ENCODE measurements around the gene PHLPP1. TPM values are rescaled to one million over a fixed set of nuclear protein-coding genes. Genes with fewer than 3 reads are reported as not detected.

Gene PHLPP1
- total and polyA plus RNA-seq, 2 experiments from 2014 or later, result 15.7 to 73.6 TPM

DNA sequence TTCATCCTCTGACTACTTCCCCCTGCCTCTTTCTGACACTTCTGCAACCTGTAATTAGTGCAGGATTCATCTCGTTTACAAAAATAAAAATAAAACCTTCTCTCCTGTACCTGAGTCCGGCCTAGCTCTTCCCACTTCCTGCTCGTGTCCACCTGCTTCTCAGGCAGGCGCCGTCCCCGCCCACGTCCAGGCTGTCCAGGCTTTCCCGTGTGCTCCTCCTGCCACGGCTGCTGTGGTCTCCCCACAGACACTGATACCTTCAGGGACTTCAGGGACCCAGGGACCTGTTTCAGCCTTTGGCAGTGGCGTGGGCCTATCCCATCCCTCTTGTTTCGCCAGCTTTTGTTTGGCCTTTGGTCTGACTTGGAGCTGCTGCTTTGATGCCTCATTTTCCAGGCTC, 272.5 kb downstream of the PHLPP1 start:
- no peaks in the 10 kb centered on the region for H3K79me2 ChIP-seq (replicated peaks; ENCODE audit: insufficient read depth)
- no peak for TF ChIP-seq ETS1 (IDR thresholded peaks at IDR 0.05)
- no peak for TF ChIP-seq JUNB (IDR thresholded peaks at IDR 0.05; ENCODE audit: unreplicated experiment)
- no peak for TF ChIP-seq CREB1 (CRISPR knock-in tag; IDR thresholded peaks at IDR 0.05; ENCODE audit: low read depth)
- TF ChIP-seq NANOG (IDR thresholded peaks at IDR 0.05; ENCODE audit: borderline replicate concordance), result no peak
- TF ChIP-seq, protein P1, sequence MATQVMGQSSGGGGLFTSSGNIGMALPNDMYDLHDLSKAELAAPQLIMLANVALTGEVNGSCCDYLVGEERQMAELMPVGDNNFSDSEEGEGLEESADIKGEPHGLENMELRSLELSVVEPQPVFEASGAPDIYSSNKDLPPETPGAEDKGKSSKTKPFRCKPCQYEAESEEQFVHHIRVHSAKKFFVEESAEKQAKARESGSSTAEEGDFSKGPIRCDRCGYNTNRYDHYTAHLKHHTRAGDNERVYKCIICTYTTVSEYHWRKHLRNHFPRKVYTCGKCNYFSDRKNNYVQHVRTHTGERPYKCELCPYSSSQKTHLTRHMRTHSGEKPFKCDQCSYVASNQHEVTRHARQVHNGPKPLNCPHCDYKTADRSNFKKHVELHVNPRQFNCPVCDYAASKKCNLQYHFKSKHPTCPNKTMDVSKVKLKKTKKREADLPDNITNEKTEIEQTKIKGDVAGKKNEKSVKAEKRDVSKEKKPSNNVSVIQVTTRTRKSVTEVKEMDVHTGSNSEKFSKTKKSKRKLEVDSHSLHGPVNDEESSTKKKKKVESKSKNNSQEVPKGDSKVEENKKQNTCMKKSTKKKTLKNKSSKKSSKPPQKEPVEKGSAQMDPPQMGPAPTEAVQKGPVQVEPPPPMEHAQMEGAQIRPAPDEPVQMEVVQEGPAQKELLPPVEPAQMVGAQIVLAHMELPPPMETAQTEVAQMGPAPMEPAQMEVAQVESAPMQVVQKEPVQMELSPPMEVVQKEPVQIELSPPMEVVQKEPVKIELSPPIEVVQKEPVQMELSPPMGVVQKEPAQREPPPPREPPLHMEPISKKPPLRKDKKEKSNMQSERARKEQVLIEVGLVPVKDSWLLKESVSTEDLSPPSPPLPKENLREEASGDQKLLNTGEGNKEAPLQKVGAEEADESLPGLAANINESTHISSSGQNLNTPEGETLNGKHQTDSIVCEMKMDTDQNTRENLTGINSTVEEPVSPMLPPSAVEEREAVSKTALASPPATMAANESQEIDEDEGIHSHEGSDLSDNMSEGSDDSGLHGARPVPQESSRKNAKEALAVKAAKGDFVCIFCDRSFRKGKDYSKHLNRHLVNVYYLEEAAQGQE (IDR thresholded peaks at IDR 0.05; ENCODE audit: unreplicated experiment), result no peak
- no peak for TF ChIP-seq ZNF114 (CRISPR knock-in tag; IDR thresholded peaks at IDR 0.05)
- TF ChIP-seq STAT1 (IDR thresholded peaks at IDR 0.05; ENCODE audit: unreplicated experiment), result no peak
- H3K9me2 ChIP-seq (ENCODE audit: insufficient read depth), result no peaks in the 10 kb centered on the region
- no peaks in the 10 kb centered on the region for H3F3A ChIP-seq (replicated peaks; ENCODE audit: low read depth)
- Mint-ChIP-seq H3K36me3 (ENCODE audit: low read depth) (peaks cover 8% of the 10 kb centered on the region; the same call in 2 of the 3 replicates), H3K4me1 (peaks cover 8% of the 10 kb centered on the region; the same call in 2 of the 3 replicates), H3K27me3 (ENCODE audit: insufficient read depth, low read depth, poor library complexity) (peaks cover 18% of the 10 kb centered on the region), H3K27ac (no peak overlapping the region), H3K4me3 (no peak overlapping the region), H3K9me3 (peaks cover 6% of the 10 kb centered on the region; the same call in 1 of the 3 replicates)
- H3K27me3 ChIP-seq (ENCODE audit: insufficient read depth), result no peaks in the 10 kb centered on the region
- H3K4me1 ChIP-seq (ENCODE audit: insufficient read depth), result no peaks in the 10 kb centered on the region
- no peaks in the 10 kb centered on the region for H3K36me3 ChIP-seq (ENCODE audit: insufficient read depth)
- H2AFZ ChIP-seq, result no peak overlapping the region
- no peak overlapping the region for H3K4me3 ChIP-seq
- DNase-seq (ENCODE audit: low spot score), result no peak
- ATAC-seq, result no peak
- no peak overlapping the region for H3K27ac ChIP-seq (ENCODE audit: low read depth)
- H3K4me2 ChIP-seq, result no peak overlapping the region
- no peaks in the 10 kb centered on the region for H4K20me1 ChIP-seq (replicated peaks; ENCODE audit: insufficient read depth)

GRCh38 chr18:62988471-62988870, 273.1 kb downstream of the PHLPP1 start:
- TF ChIP-seq ZNF114 (CRISPR knock-in tag; IDR thresholded peaks at IDR 0.05) (no peak), CREB1 (CRISPR knock-in tag; IDR thresholded peaks at IDR 0.05; ENCODE audit: low read depth) (no peak), JUNB (IDR thresholded peaks at IDR 0.05; ENCODE audit: unreplicated experiment) (no peak), POLR2AphosphoS5 (IDR thresholded peaks at IDR 0.05; ENCODE audit: low read depth) (no peak)

More at GRCh38 chr18:62988471-62988870, 273.1 kb downstream of the PHLPP1 start:
- peaks cover 8% of the 10 kb centered on the region; the same call in 2 of the 3 replicates for H3K4me1 Mint-ChIP-seq
- H3K27ac Mint-ChIP-seq, result no peak overlapping the region
- H4K20me1 ChIP-seq (replicated peaks; ENCODE audit: insufficient read depth), result no peaks in the 10 kb centered on the region
- no peaks in the 10 kb centered on the region for H3K9me2 ChIP-seq (ENCODE audit: insufficient read depth)
- H3K27me3 Mint-ChIP-seq (ENCODE audit: insufficient read depth, low read depth, poor library complexity), result peaks cover 18% of the 10 kb centered on the region
- H3K36me3 Mint-ChIP-seq (ENCODE audit: low read depth), result peaks cover 8% of the 10 kb centered on the region; the same call in 2 of the 3 replicates
- H3K4me3 Mint-ChIP-seq, result no peak overlapping the region
- no peaks in the 10 kb centered on the region for H3K36me3 ChIP-seq (ENCODE audit: insufficient read depth)
- no peaks in the 10 kb centered on the region for H3K27me3 ChIP-seq (ENCODE audit: insufficient read depth)
- H3F3A ChIP-seq (replicated peaks; ENCODE audit: low read depth), result no peaks in the 10 kb centered on the region
- no peak for DNase-seq (ENCODE audit: low spot score)
- no peak overlapping the region for H3K27ac ChIP-seq (ENCODE audit: low read depth)
- H3K4me3 ChIP-seq, result no peak overlapping the region
- no peaks in the 10 kb centered on the region for H3K79me2 ChIP-seq (replicated peaks; ENCODE audit: insufficient read depth)
- H3K9me3 Mint-ChIP-seq, result peaks cover 6% of the 10 kb centered on the region; the same call in 1 of the 3 replicates
- no peak overlapping the region for H2AFZ ChIP-seq
- ATAC-seq, result no peak
- H3K4me1 ChIP-seq (ENCODE audit: insufficient read depth), result no peaks in the 10 kb centered on the region
- H3K4me2 ChIP-seq, result no peak overlapping the region
